ENCODE data around the gene EXOC6B. TPM values are rescaled to one million over a fixed set of nuclear protein-coding genes. Genes with fewer than 3 reads are reported as not detected.

The EXOC6B gene
- total RNA-seq, 1 experiment from 2014 or later = 33.7 TPM

DNA sequence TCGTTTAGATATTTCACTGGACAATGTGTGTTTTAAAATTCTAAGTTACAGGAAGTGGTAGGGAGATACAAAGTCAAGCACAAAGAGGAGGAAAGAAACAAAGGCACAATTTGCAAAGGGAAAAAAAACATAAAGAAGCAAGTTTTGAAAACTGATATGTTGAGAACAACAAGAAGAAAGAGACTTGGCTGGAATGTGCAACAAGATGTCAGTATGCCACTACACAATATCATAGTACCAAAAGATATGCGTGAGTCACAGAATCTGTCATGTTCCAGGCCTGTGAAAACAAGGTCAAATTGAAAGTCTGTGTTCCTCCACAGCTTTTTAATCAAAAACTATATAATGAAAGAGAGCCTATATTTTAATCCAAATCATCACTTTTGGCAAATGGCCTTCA lies 12.0 kb downstream of the EXOC6B start (continued):
- TF ChIP-seq ZBTB21 (CRISPR knock-in tag; IDR thresholded peaks at IDR 0.05; ENCODE audit: borderline replicate concordance) (no peak), CREB1 (CRISPR knock-in tag; IDR thresholded peaks at IDR 0.05) (no peak), ZNF138 (CRISPR knock-in tag; conservative IDR thresholded peaks at IDR 0.05) (no peak)
- TF ChIP-seq, protein P1, sequence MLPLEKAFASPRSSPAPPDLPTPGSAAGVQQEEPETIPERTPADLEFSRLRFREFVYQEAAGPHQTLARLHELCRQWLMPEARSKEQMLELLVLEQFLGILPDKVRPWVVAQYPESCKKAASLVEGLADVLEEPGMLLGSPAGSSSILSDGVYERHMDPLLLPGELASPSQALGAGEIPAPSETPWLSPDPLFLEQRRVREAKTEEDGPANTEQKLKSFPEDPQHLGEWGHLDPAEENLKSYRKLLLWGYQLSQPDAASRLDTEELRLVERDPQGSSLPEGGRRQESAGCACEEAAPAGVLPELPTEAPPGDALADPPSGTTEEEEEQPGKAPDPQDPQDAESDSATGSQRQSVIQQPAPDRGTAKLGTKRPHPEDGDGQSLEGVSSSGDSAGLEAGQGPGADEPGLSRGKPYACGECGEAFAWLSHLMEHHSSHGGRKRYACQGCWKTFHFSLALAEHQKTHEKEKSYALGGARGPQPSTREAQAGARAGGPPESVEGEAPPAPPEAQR (CRISPR knock-in tag; IDR thresholded peaks at IDR 0.05) = no peak
- TF ChIP-seq, protein P2, sequence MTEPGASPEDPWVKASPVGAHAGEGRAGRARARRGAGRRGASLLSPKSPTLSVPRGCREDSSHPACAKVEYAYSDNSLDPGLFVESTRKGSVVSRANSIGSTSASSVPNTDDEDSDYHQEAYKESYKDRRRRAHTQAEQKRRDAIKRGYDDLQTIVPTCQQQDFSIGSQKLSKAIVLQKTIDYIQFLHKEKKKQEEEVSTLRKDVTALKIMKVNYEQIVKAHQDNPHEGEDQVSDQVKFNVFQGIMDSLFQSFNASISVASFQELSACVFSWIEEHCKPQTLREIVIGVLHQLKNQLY (CRISPR knock-in tag; IDR thresholded peaks at IDR 0.05) = no peak
- TF ChIP-seq, protein P3, sequence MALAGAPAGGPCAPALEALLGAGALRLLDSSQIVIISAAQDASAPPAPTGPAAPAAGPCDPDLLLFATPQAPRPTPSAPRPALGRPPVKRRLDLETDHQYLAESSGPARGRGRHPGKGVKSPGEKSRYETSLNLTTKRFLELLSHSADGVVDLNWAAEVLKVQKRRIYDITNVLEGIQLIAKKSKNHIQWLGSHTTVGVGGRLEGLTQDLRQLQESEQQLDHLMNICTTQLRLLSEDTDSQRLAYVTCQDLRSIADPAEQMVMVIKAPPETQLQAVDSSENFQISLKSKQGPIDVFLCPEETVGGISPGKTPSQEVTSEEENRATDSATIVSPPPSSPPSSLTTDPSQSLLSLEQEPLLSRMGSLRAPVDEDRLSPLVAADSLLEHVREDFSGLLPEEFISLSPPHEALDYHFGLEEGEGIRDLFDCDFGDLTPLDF (CRISPR knock-in tag; IDR thresholded peaks at IDR 0.05) = no peak

DNA sequence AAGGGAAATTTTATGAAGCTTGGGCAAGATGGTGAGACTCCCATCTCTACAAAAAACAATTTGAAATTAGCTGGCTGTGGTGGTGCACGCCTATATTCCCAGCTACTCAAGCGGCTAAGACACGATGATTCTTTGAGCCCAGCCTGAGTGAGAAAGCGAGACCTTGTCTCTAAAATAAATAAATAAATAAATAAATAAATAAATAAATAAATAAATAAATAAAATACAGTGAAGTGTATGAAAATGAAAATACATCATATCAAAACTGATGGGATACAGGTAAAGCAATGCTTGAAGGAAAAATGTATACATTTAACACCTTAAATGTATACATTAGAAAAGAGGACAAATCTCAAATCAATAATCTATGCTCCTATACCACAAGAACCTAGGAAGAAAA lies 15.7 kb downstream of the EXOC6B start:
- Mint-ChIP-seq H3K4me1 (no peaks in the 10 kb centered on the region), H3K27ac (no peak overlapping the region), H3K4me3 (no peak overlapping the region), H3K9me3 (peaks cover 18% of the 10 kb centered on the region), H3K27me3 (ENCODE audit: low read depth) (no peaks in the 10 kb centered on the region; the same call in 1 of the 2 replicates), H3K36me3 (peaks cover 21% of the 10 kb centered on the region)
- no peak for DNase-seq (ENCODE audit: low spot score)
- CTCF ChIA-PET = no interaction called here
- no peak for ATAC-seq
- POLR2A ChIA-PET = no interaction called here
- TF ChIP-seq HMGA2 (CRISPR knock-in tag; IDR thresholded peaks at IDR 0.05) = no peak
- TF ChIP-seq, protein P4, sequence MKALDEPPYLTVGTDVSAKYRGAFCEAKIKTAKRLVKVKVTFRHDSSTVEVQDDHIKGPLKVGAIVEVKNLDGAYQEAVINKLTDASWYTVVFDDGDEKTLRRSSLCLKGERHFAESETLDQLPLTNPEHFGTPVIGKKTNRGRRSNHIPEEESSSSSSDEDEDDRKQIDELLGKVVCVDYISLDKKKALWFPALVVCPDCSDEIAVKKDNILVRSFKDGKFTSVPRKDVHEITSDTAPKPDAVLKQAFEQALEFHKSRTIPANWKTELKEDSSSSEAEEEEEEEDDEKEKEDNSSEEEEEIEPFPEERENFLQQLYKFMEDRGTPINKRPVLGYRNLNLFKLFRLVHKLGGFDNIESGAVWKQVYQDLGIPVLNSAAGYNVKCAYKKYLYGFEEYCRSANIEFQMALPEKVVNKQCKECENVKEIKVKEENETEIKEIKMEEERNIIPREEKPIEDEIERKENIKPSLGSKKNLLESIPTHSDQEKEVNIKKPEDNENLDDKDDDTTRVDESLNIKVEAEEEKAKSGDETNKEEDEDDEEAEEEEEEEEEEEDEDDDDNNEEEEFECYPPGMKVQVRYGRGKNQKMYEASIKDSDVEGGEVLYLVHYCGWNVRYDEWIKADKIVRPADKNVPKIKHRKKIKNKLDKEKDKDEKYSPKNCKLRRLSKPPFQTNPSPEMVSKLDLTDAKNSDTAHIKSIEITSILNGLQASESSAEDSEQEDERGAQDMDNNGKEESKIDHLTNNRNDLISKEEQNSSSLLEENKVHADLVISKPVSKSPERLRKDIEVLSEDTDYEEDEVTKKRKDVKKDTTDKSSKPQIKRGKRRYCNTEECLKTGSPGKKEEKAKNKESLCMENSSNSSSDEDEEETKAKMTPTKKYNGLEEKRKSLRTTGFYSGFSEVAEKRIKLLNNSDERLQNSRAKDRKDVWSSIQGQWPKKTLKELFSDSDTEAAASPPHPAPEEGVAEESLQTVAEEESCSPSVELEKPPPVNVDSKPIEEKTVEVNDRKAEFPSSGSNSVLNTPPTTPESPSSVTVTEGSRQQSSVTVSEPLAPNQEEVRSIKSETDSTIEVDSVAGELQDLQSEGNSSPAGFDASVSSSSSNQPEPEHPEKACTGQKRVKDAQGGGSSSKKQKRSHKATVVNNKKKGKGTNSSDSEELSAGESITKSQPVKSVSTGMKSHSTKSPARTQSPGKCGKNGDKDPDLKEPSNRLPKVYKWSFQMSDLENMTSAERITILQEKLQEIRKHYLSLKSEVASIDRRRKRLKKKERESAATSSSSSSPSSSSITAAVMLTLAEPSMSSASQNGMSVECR (CRISPR knock-in tag; IDR thresholded peaks at IDR 0.05; ENCODE audit: borderline replicate concordance) = no peak
- TF ChIP-seq, protein P5, sequence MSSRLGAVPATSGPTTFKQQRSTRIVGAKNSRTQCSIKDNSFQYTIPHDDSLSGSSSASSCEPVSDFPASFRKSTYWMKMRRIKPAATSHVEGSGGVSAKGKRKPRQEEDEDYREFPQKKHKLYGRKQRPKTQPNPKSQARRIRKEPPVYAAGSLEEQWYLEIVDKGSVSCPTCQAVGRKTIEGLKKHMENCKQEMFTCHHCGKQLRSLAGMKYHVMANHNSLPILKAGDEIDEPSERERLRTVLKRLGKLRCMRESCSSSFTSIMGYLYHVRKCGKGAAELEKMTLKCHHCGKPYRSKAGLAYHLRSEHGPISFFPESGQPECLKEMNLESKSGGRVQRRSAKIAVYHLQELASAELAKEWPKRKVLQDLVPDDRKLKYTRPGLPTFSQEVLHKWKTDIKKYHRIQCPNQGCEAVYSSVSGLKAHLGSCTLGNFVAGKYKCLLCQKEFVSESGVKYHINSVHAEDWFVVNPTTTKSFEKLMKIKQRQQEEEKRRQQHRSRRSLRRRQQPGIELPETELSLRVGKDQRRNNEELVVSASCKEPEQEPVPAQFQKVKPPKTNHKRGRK (CRISPR knock-in tag; IDR thresholded peaks at IDR 0.05; ENCODE audit: borderline replicate concordance) = no peak
- TF ChIP-seq, protein P2 (CRISPR knock-in tag; IDR thresholded peaks at IDR 0.05) = no peak
- TF ChIP-seq NFE2L1 (CRISPR knock-in tag; IDR thresholded peaks at IDR 0.05) = no peak
- TF ChIP-seq GABPB1 (CRISPR knock-in tag; IDR thresholded peaks at IDR 0.05) = no peak
- TF ChIP-seq, protein P6, sequence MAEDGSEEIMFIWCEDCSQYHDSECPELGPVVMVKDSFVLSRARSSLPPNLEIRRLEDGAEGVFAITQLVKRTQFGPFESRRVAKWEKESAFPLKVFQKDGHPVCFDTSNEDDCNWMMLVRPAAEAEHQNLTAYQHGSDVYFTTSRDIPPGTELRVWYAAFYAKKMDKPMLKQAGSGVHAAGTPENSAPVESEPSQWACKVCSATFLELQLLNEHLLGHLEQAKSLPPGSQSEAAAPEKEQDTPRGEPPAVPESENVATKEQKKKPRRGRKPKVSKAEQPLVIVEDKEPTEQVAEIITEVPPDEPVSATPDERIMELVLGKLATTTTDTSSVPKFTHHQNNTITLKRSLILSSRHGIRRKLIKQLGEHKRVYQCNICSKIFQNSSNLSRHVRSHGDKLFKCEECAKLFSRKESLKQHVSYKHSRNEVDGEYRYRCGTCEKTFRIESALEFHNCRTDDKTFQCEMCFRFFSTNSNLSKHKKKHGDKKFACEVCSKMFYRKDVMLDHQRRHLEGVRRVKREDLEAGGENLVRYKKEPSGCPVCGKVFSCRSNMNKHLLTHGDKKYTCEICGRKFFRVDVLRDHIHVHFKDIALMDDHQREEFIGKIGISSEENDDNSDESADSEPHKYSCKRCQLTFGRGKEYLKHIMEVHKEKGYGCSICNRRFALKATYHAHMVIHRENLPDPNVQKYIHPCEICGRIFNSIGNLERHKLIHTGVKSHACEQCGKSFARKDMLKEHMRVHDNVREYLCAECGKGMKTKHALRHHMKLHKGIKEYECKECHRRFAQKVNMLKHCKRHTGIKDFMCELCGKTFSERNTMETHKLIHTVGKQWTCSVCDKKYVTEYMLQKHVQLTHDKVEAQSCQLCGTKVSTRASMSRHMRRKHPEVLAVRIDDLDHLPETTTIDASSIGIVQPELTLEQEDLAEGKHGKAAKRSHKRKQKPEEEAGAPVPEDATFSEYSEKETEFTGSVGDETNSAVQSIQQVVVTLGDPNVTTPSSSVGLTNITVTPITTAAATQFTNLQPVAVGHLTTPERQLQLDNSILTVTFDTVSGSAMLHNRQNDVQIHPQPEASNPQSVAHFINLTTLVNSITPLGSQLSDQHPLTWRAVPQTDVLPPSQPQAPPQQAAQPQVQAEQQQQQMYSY (CRISPR knock-in tag; IDR thresholded peaks at IDR 0.05) = no peak
- TF ChIP-seq, protein P7, sequence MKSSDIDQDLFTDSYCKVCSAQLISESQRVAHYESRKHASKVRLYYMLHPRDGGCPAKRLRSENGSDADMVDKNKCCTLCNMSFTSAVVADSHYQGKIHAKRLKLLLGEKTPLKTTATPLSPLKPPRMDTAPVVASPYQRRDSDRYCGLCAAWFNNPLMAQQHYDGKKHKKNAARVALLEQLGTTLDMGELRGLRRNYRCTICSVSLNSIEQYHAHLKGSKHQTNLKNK (CRISPR knock-in tag; IDR thresholded peaks at IDR 0.05) = no peak
- no peak for TF ChIP-seq ZNF138 (CRISPR knock-in tag; conservative IDR thresholded peaks at IDR 0.05)
- TF ChIP-seq SMAD4 (CRISPR knock-in tag; IDR thresholded peaks at IDR 0.05) = no peak
- TF ChIP-seq, protein P8, sequence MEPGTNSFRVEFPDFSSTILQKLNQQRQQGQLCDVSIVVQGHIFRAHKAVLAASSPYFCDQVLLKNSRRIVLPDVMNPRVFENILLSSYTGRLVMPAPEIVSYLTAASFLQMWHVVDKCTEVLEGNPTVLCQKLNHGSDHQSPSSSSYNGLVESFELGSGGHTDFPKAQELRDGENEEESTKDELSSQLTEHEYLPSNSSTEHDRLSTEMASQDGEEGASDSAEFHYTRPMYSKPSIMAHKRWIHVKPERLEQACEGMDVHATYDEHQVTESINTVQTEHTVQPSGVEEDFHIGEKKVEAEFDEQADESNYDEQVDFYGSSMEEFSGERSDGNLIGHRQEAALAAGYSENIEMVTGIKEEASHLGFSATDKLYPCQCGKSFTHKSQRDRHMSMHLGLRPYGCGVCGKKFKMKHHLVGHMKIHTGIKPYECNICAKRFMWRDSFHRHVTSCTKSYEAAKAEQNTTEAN (CRISPR knock-in tag; IDR thresholded peaks at IDR 0.05) = no peak
- TF ChIP-seq, protein P9, sequence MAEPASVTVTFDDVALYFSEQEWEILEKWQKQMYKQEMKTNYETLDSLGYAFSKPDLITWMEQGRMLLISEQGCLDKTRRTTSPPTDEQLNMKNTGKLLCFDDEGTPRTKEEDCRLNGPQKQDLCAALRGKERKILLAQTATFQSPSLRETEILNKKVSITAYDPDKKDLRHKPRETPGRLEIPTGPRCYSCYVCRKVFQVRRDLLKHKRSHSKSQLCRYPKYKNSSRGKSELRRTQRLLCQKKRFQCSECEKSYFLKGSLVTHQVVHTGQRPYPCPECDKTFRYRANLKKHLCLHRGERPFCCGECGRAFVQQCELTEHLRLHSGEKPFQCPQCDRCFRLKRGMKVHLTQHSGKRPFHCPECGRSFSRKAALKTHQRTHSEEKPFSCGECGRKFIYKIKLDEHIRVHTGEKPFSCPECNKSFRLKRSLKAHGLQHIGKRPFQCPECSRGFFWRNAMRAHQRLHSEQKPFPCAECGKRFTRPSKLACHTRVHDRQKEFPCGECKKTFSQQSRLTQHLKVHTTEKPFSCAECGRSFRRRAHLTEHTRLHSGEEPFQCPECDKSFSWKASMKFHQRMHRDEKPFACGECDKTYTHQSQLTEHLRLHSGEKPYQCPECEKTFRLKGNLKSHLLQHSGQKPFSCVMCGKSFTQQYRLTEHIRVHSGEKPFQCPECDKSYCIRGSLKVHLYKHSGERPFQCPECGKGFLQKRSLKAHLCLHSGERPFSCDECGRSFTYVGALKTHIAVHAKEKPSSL (CRISPR knock-in tag; conservative IDR thresholded peaks at IDR 0.05) = no peak
